OCI-LY7 (cell line): ENCODE measurements around the gene POLR1C. TPM values are rescaled to one million over a fixed set of nuclear protein-coding genes. Genes with fewer than 3 reads are reported as not detected.

ENCODE experiments used
- BruUV-seq: library from RNA; stranded (reverse); fragments of 400-500 nt; replicated peaks from 2 replicates; lab custom pipeline; 2021; lab: Mats Ljungman, UMichigan
- CTCF ChIA-PET: fragments of 300-600 bp; sonication (Branson Sonifier 250); formaldehyde crosslinking; loops from one replicate; lab custom pipeline; 2022; ENCODE audit warnings: antibody characterized with exemption; ENCODE audit not compliant: unreplicated experiment; lab: Charles Lee
- POLR2A ChIA-PET: fragments of 300-600 bp; sonication (Branson Sonifier 250); formaldehyde crosslinking; loops from one replicate; lab custom pipeline; 2022; ENCODE audit warnings: antibody characterized with exemption; lab: Charles Lee
- DNase-seq: peaks from one replicate; pipeline ENCODE4 v3.0.0-alpha.2; 2015; ENCODE audit warnings: low spot score
- H2AFZ ChIP-seq: fragments of 200-600 bp; sonication (generic), shearing (Covaris generic); 2 replicates; pipeline ENCODE4 v1.6.1; 2014; ENCODE audit warnings: mild to moderate bottlenecking, antibody characterized with exemption, low read length, moderate library complexity
- H3K27ac ChIP-seq: fragments of 200-600 bp; sonication (generic); 2 replicates; pipeline ENCODE4 v1.5.1; 2014; ENCODE audit warnings: mixed run types, low read depth, mild to moderate bottlenecking, moderate library complexity, low read length, inconsistent platforms; ENCODE audit not compliant: poor library complexity, severe bottlenecking
- H3K36me3 ChIP-seq: fragments of 200-600 bp; sonication (generic); 2 replicates; pipeline ENCODE4 v1.6.1; 2014; ENCODE audit warnings: mild to moderate bottlenecking, antibody characterized with exemption, low read length, moderate library complexity, mixed read lengths; ENCODE audit not compliant: insufficient read depth
- H3K4me1 ChIP-seq: fragments of 200-600 bp; sonication (generic); 2 replicates; pipeline ENCODE4 v1.5.1; 2014; ENCODE audit warnings: mild to moderate bottlenecking, low read length; ENCODE audit not compliant: insufficient read depth, poor library complexity, severe bottlenecking
- H3K4me2 ChIP-seq: fragments of 200-600 bp; sonication (generic); 2 replicates; pipeline ENCODE4 v1.6.1; 2014; ENCODE audit warnings: mild to moderate bottlenecking, low read length
- H3K4me3 ChIP-seq: fragments of 200-600 bp; sonication (generic); 2 replicates; pipeline ENCODE4 v1.5.1; 2014; ENCODE audit warnings: mild to moderate bottlenecking, low read depth, low read length; ENCODE audit not compliant: poor library complexity, severe bottlenecking
- H3K79me2 ChIP-seq: fragments of 200-600 bp; sonication (generic); 2 replicates; pipeline ENCODE4 v1.6.1; 2016; ENCODE audit warnings: low read depth, mild to moderate bottlenecking, low read length, moderate library complexity, mixed read lengths; ENCODE audit not compliant: insufficient read depth
- H3K9me2 ChIP-seq: fragments of 200-600 bp; sonication (generic); 2 replicates; pipeline ENCODE4 v1.6.1; 2016; ENCODE audit warnings: mild to moderate bottlenecking, low read length, mixed read lengths; ENCODE audit not compliant: insufficient read depth
- H3K9me3 ChIP-seq: fragments of 200-600 bp; sonication (generic); 2 replicates; pipeline ENCODE4 v1.6.1; 2014; ENCODE audit warnings: mild to moderate bottlenecking, mixed run types, low read length, mixed read lengths
- H4K20me1 ChIP-seq: fragments of 200-600 bp; sonication (generic); 2 replicates; pipeline ENCODE4 v1.6.1; 2014; ENCODE audit warnings: mild to moderate bottlenecking, antibody characterized with exemption, low read length, moderate library complexity, mixed read lengths; ENCODE audit not compliant: insufficient read depth
- CTCF ChIP-seq: fragments of 200-600 bp; sonication (generic); conservative IDR thresholded peaks from 2 replicates; pipeline ENCODE4 v1.5.1; 2014; ENCODE audit warnings: mild to moderate bottlenecking, antibody characterized with exemption, low read length, moderate library complexity, mixed read lengths
- EZH2phosphoT487 ChIP-seq: fragments of 200-600 bp; sonication (generic); IDR thresholded peaks from 2 replicates; pipeline ENCODE4 v1.6.1; 2018; ENCODE audit warnings: low read depth, borderline replicate concordance, mild to moderate bottlenecking, mixed run types, antibody characterized with exemption, low read length, moderate library complexity, mixed read lengths
- intact Hi-C: fragments of 100-400 bp; cut with micrococcal nuclease; formaldehyde crosslinking; loops from one replicate; pipeline ENCODE4 v1.10.0; 2022; ENCODE audit not compliant: unreplicated experiment
- total RNA-seq, 2 experiments: library from RNA; depleted of rRNA in 1 of 2; stranded (reverse); fragments of >200 nt in 1 of 2; shearing (Covaris generic) in 1 of 2; gene quantifications; 2 replicates each; pipeline ENCODE4 v1.2.3, GENCODE V29; 2014 to 2022

Gene POLR1C
- total RNA-seq, 2 experiments from 2014 or later = 40.7 to 41.2 TPM

- no peaks in the 10 kb centered on the region for H3K9me2 ChIP-seq
- no peaks in the 10 kb centered on the region for H3K36me3 ChIP-seq
- H3K4me1 ChIP-seq = no peaks in the 10 kb centered on the region
- no peak overlapping the region for H2AFZ ChIP-seq
- POLR2A ChIA-PET = interaction anchor here (1.0 kb wide), 1 partner anchor 10 kb away, joined by 3 read pairs; the partner anchor contains the start of gene TJAP1
- H3K27ac ChIP-seq = no peak overlapping the region
- no peaks in the 10 kb centered on the region for H3K9me3 ChIP-seq
- H3K4me3 ChIP-seq = no peak overlapping the region
- no peaks in the 10 kb centered on the region for H3K79me2 ChIP-seq
- no TSS peak for BruUV-seq
- H4K20me1 ChIP-seq = no peaks in the 10 kb centered on the region
- intact Hi-C loops = no loop called here
- CTCF ChIA-PET = interaction anchor here (0.6 kb wide), 1 partner anchor 24 kb away, joined by 4 read pairs; no protein-coding TSS in a partner anchor
- no peak overlapping the region for H3K4me2 ChIP-seq
- no peak for DNase-seq
- no peak for TF ChIP-seq CTCF
- TF ChIP-seq EZH2phosphoT487 = no peak
Measured at GRCh38 chr6:43467752-43468151, 49.1 kb upstream of the POLR1C start.

GRCh38 chr6:43468240-43468639 lies 48.6 kb upstream of the POLR1C start:
- BruUV-seq = no TSS peak
- Histone ChIP-seq H3K4me2 (no peak overlapping the region), H3K9me2 (no peaks in the 10 kb centered on the region), H3K27ac (no peak overlapping the region), H3K79me2 (no peaks in the 10 kb centered on the region), H3K4me3 (no peak overlapping the region), H3K4me1 (no peaks in the 10 kb centered on the region), H4K20me1 (no peaks in the 10 kb centered on the region), H2AFZ (no peak overlapping the region), H3K9me3 (no peaks in the 10 kb centered on the region), H3K36me3 (no peaks in the 10 kb centered on the region)
- TF ChIP-seq EZH2phosphoT487 (no peak), CTCF (no peak)
- intact Hi-C loops = no loop called here
- ChIA-PET CTCF (no interaction called here), POLR2A (interaction anchor here (1.0 kb wide), 1 partner anchor 9 kb away, joined by 3 read pairs; the partner anchor contains the start of gene TJAP1)
- no peak for DNase-seq

GRCh38 chr6:43468748-43469681 lies 47.9 kb upstream of the POLR1C start:
- DNase-seq = no peak
- CTCF ChIA-PET = no interaction called here
- no peaks in the 10 kb centered on the region for H4K20me1 ChIP-seq
- H3K9me2 ChIP-seq = no peaks in the 10 kb centered on the region
- no peak for TF ChIP-seq EZH2phosphoT487
- no peak for TF ChIP-seq CTCF
- no peak overlapping the region for H2AFZ ChIP-seq
- H3K27ac ChIP-seq = no peak overlapping the region
- H3K79me2 ChIP-seq = no peaks in the 10 kb centered on the region
- H3K4me3 ChIP-seq = no peak overlapping the region
- intact Hi-C loops = no loop called here
- H3K36me3 ChIP-seq = no peaks in the 10 kb centered on the region
- no peaks in the 10 kb centered on the region for H3K9me3 ChIP-seq
- BruUV-seq = no TSS peak
- POLR2A ChIA-PET = interaction anchor here (0.5 to 1.0 kb wide), 2 partner anchors 9 to 616 kb away, joined by 3 read pairs; partner anchors contain the start of gene TJAP1
- H3K4me2 ChIP-seq = no peak overlapping the region
- H3K4me1 ChIP-seq = no peaks in the 10 kb centered on the region
